NCI-H2107 treated with DMSO at 0.1 percent for 48 hours (cell line): ENCODE measurements around the gene EID2.

Source experiments
- DNase-seq: peaks from one replicate; lab custom pipeline; 2025; ENCODE audit not compliant: unreplicated experiment; lab: John Stamatoyannopoulos, UW

Gene EID2, protein sequence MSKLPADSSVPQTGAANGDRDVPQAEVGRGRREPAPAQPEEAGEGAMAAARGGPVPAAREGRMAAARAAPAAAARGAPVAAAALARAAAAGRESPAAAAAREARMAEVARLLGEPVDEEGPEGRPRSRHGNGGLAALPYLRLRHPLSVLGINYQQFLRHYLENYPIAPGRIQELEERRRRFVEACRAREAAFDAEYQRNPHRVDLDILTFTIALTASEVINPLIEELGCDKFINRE

DNA sequence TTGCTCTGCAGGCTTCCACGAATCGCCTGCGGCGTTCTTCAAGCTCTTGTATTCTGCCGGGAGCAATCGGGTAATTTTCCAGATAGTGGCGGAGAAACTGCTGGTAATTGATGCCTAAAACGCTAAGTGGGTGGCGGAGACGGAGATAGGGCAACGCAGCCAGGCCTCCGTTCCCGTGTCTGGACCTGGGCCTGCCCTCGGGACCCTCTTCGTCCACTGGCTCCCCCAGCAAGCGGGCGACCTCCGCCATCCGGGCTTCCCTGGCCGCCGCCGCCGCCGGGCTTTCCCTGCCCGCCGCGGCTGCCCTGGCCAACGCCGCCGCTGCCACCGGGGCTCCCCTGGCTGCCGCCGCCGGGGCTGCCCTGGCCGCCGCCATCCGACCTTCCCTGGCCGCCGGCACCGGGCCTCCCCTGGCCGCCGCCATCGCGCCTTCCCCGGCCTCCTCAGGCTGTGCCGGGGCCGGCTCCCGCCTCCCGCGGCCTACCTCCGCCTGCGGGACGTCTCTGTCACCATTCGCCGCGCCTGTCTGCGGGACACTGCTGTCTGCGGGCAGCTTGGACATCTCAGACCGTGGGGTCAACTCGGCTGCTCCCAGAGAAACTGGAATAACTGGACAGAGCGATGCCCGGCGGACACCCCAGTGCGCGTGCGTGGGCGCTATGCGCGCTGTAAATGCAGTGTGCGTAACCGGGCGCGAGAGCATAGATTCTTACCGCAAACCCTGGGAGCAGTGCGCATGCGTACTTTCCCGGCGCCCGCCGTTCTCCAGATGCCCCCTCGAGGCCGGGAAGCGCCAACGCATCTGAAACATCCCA is at the start of gene EID2:
Gene EID2 (minus strand): TSS at position 644 of the 815 bp plus-strand sequence. CDS start 82 bp downstream, at position 562.
- peak; percentile 91 for DNase-seq

DNA sequence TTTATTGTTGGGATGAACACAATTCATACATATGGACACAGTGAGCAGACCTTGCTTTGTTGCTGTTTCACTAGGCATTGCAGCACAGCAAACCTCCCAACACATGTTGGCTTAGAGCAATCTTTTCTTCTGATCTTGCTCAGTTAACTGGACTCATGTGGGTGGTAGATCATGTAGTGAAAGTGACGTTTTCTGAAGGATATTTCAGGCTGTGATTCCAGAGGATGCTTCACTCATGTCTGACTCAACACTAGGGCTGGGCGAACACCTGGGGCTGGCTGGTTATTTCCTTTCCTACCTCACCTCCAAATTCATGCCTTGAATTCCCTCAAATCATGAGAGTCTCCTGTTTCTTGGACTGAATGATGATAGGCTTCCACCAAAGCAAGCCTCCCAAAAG is 48.1 kb upstream of the EID2 start:
- no peak for DNase-seq

DNA sequence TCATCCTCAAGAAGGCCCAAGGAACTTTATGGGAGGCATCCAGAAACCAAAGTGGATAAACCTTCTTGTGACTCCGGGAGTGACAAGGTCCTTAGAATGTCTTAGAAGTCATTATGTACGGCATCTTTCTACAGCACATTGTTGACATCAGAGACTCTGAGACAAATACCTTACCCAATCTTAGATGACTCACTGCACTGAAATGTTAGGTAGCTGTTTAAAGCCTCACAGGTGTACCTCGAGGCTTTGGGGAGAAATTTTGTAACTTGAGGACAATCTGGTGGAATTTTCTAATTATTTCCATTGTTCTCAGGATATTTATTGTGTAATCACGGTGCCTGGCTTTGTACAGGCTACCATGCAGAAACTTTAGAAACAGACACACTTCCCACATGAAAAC is 47.5 kb upstream of the EID2 start:
- no peak for DNase-seq

DNA sequence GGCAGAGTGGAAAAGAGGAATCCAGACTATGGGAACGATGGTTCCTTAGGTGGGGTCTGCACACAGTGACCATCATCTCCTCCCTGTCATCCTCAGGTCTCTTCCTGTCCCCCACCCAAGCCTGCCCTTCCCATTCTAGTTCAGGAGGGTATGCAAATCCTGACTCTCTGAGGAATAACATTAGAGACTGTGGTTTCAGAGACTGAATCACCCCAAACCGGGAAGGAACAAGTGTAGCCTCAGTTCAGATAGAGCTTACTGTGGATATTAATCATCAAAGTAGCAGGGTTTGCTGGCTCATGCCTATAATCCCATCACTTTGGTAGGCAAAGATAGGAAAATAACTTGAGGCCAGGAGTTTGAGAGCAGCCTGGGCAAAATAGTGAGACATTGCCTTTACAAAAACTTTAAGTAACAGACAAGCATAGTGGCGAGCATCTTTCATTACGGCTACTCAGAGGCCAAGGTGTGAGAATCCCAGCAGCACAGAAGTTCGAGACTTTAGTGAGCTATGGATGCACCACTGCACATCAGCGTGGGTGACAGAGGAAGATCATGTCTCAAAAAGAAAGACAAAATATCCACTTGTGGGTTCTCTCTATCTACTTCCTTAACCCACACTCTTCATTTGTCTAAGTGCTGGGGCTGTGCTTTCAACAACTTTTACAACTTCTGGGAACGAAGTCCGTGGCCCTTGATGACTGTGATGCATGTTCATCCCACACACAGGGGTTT is 43.1 kb upstream of the EID2 start:
- no peak for DNase-seq

DNA sequence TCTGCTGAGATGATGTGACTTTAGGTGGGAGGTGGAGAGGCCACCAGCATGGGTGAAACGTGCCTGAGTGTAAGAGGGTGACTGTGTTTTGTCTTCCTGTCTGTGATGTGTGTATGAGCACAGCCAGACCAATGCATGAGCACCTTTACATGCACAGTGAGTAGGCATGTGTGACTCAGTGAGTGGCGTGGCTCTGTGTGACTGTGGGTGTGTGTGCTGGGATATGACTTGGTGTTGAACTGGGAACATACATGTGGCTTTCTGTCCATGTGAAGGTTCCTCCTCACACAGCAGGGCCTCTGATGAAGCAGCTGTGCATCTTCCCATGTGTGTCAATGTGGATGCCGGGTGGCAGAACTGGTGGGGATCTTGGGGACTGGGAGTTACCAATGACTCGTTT is 42.5 kb upstream of the EID2 start:
- DNase-seq, result no peak

DNA sequence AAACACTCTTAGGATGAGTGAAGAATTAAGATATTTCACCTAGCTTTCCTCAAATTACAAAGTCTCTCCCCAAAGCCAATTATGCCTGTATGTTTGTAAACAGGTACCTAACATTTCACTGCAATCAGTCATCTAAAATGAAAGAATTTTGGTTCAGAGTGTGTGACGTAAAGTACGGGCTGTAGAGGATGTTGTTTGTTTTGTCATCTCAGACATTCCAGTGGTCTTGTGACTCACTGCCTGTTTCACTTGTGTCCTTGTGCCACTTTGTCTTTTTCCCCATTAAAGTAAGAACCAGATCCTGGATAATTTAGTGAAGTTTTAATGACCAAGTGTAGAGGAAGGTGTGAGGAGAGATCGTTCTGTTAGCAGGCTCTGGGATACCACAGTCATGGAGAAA is 28.6 kb upstream of the EID2 start:
- no peak for DNase-seq

DNA sequence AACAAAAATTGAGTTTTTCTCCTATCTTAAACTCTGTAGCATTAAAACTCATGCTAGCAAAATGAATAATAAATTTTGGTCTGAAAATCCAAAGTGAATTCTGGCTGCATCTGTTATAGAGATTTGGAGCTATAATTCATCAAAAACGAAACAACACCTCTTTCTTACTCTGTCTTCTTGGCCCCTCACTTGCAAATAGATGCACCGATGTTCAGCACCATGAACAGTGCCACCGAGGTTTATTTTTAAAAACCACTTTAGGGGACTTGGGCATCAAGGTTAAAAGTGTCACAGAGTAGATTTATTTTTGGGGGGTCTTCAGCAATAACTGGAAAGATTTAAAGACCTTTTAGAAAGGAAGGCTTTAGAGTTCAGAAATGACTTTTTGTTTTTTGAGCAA is 26.1 kb upstream of the EID2 start:
- DNase-seq, result no peak

DNA sequence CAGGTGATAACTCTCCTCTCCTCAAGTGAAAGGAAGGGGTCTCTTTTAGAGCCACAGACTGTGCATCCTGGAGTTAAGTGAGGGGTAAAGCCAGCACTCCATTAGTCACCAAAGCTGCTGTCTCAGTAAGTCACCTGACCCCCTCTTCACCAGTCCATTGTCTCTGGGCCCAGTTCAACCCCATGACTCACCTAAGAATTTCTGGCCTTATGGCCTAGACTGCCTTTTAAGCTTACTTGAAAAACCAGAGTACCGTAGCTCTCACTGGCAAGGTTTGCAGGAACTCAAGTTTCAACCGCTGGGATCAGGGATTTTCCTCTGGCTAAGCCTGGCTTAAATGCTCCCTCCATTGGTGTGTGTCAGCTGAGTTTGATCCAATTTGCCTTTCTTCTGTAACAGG is 23.4 kb upstream of the EID2 start:
- no peak for DNase-seq

DNA sequence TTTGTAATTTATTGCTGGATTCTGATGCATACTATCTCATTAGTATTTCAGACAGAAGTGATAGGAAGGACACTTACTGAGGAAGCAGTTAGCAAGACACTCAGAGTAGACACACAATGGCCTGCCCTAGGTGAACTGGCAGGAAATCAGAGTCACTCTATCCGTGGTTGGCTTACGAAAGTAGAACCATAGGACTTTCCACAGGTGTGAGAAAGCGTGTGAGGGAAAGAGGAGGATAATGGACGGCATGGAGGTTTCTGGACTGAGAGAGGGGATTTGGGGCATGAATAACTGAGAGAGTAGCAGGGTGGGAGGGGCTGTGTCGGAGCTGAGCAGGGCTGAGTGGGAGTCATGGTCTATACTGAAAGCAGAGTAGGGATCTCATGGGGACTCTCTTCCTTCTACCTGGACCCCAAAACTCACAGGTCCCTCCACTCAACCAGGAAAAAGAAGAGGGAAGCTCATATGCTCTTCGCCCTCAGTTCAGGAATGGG is 18.7 kb upstream of the EID2 start:
- DNase-seq, result peak; percentile 78

DNA sequence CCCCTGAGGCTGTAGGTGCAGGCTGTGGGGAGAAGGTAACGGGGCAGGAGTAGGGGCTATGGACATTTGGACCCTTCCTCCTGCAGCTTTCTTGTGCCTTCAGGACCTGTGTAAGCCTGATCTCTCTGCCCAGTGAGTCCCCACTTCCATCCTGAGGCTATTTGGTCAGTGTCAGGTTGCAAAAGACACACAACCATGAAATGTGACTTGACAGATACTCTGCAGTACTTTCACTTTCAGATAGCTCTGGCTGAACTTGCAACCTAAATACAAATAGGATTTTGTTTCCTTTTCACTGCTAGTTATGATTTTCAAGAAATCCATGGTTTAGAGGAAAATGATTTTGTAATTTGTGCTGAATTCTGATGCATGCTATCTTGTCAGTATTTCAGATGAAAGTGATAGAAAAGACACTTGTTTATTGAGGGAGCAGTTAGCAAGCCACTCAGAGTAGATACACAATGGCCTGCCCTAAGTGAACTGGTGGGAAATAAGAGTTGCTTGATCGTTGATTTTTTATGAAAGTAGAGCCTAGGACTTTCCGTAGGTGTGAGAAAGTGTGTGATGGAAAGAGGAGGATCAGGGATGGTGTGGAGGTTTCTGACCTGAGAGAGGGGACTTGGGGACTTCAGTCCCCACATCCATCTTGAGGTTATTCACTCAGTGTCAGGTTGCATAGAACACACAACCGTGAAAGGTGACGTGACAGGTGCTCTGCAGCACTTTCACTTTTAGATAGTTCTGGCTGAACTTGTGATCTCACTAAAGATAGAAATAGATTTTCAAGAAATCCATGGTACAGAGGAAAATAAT is 18.1 kb upstream of the EID2 start:
- peak; percentile 78 for DNase-seq

DNA sequence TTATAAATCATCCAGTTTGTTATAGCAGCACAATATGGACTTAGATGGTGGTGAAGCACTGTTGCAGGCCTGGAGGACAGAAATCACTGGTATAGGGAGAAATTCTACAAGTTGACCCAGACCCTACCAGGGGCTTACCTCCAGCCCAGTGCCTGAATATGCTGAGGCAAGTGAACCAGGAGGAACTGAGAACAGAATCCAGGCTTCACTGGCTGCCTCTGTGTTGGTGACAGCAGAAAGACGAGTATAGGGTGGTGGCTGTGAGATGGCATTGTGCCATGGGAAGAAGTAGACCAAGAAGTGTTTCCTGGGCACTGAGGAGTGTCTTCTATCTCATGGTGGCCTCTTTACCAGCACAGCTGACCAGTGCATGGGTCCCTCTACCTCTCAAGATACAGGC is 15.9 kb upstream of the EID2 start:
- no peak for DNase-seq

DNA sequence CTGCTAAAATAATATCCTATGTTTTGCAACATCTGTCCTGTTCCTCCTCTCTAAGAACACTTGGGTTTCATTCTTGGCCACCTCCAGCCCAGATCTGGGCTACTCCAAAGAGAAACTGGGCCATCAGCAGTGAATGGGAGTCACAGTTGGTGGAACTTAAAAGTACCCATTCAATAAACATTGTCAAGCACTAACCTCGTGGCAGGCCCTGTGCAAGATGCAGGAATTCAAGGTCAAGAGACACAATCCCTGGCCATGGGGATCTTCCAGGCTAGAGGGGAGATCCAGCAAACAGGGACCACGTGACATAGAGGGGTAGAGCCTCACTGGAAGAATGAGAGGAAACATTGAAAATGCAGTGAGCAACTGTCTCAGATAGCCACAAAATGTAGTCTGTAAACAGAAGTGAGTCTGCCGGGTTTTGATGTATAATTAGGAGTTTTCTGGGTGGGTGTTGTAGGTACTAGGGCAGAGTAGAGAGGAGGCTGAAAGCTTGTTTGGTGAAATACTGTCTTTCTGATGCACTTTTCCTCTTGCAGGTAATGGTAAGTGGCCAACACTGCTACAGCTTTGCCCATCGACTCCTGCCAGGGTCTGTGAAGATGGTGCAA is 14.8 kb upstream of the EID2 start:
- no peak for DNase-seq

DNA sequence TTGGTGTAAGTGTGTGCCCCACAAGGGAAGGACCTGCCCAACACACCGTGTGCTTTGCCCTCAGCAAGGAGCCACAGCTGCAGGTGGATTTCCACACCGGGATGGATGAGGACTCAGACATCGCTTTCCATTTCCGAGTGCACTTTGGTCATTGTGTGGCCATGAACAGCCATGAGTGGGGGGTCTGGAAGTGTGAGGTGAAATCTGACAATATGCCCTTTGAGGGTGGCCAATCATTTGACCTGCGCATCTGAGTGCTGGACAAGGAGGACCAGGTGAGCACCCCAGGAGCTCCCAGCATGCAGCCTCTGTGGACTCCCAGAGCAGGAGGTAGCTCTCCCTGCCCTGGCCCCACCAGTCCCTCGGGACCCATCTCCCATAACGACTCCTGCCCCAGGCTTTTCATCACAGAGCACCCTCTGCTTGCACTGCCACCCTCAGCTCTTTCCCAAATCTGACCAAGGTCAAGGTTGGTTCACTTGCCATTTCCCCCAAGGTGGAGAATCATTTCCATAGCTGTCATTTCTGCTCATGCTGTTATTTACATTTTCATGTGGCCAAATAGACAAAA is 13.2 kb upstream of the EID2 start:
- no peak for DNase-seq

DNA sequence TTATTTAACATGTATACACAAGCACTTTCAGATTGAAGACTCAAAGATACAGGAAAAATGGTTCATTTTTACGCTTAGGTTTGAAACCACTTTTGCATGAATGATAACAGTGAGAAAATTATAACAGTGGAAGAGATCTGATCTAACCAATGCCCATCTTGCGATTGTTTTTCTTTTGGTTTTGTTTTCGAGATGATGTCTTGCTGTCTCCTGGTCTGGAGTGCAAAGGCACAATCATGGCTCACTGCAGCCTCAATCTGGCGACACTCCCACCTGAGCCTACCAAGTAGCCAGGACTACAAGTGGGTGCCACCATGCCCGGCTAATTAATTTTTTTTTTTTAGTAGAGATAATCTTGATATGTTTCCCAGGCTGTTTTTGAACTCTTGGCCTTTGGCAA is 10.2 kb upstream of the EID2 start:
- no peak for DNase-seq

DNA sequence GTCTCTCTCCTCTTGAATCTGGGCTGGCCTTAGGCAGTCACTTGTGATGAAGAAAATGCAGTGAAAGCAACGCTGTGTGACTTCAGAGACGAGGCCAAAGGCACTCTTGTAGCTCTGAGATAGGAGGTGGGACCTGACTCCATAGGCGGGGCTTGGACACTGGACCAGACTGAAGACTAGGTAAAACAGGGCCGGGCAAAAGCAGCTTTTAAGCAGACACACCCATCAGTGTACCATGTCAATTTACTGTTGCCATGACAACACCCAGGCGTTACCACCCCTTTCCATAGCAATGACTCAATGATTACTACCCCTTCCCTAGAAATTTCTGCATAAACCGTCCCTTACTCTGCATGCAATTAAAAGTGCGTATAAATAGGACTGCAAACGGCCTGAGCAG is 6.6 kb upstream of the EID2 start:
- no peak for DNase-seq

DNA sequence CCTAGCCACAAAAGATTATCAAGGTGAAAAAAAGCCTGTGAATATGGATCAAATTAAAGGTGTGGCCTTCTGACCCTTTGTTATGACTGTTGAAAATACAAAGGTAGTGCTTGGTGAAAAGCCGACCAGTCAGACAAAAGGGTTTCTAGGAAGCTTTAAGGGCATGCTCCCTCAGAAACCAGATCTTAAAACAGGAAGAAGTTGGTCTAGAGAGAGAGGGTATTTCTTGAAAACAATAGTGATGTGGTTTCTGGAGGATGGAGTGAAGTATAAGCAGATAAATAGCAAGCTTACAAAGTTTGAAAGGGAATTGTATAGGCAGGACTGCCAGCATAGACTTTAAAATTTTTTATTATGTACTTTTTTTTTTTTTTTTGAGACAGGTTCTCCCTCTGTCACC is 5.0 kb upstream of the EID2 start:
- no peak for DNase-seq

DNA sequence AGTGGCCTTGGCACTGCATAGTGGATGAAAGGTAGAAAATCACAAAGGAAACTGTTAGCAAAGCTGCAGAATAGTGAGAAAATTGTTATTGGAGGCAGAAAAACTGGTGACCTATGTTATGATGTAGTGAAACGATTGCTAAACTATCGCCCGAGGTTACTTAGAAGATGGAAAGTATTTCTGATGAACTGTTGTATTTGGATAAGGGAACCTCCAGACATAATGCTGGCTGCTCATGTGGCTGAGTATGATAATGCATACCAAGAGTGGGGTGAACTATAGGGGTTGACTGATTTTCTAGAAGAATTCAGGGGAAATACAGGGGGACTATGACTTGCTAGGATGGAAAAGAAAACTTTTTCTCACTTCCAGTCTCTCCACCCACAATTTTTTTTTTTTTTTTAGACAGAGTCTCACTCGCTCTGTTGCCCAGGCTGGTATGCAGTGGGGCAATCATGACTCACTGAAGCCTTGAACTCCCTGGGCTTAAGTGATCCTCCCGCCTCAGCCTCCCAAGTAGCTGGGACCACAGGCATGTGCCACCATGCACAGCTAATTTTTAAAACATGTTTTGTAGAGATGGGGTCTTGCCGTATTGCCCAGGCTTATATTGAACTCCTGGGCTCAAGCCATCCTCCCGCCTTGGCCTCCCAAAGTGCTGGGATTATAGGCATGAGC is 4.4 kb upstream of the EID2 start:
- no peak for DNase-seq

DNA sequence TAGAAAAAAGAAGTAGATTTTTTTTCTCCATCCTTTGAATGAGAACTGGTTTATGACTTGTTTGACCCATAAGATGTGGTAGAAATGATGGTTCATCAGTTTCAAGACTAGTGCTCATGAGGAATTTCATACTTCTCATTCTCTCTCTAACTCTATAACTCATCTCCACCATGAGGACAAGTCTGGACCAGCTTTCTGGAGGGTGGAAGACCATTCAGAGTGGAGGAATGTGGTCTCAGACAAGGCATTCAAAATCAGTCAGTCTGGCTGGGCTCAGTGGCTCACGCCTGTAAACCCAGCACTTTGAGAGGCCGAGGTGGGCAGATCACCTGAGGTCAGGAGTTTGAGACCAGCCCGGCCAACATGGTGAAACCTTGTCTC is 3.5 kb upstream of the EID2 start:
- DNase-seq, result no peak

DNA sequence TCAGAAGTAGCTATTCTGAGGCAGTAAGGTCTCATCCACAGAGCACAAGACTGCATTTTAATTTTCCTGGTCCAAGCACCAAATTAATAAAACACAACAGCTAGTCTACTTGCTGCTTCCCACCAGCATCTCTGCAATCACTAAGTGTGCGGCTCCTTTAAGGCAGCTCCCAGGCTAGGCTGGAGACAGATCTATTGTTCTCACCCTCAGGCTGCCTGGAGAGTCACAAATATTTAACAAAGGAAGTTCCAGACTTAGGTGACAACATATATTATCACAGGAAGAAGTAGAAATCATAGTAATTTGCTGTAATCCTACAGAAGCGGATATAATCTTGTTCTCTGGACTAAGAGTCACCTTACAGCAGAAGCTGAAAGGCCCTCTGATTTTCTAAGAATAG is 2.2 kb upstream of the EID2 start:
- DNase-seq, result no peak

DNA sequence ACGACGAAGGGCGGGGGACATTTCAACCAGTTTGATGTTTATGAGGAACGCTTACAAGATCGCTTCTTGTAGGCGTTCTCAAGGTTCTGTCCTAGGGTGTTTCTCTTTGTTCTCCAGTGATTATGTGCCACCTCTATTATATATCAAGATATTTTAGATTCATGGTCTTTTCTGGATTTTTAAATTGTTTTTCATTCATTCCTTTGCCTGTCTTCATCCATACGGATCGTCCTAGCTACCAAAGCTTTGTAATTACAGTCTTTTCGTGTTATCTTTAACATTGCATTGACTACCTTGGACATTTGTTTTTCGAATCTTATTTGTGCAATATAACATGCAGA is 342 bp upstream of the EID2 start:
- DNase-seq, result no peak
